H1 (cell line): ENCODE measurements around the gene KERA. TPM values are rescaled to one million over a fixed set of nuclear protein-coding genes. Genes with fewer than 3 reads are reported as not detected.

Experiments
- CTCF ChIA-PET: fragments of 300-600 bp; sonication (Branson Sonifier 250); formaldehyde crosslinking; loops from one replicate; lab custom pipeline; 2021; ENCODE audit not compliant: partially characterized antibody; lab: Charles Lee
- POLR2A ChIA-PET: fragments of 300-600 bp; sonication (Branson Sonifier 250); formaldehyde crosslinking; loops from one replicate; lab custom pipeline; 2021; ENCODE audit warnings: inconsistent platforms; ENCODE audit not compliant: partially characterized antibody; lab: Charles Lee
- DNase-seq, 2 experiments: peaks; one replicate each; pipeline versions ENCODE4 v3.0.0 to v3.0.0-alpha.2; 2010 to 2022; ENCODE audit warnings: low spot score in 2 of 2, low read depth in 1 of 2, mixed read lengths in 1 of 2
- FAIRE-seq: peaks from 2 replicates; lab custom pipeline; 2011; peaks lifted over from hg19 to GRCh38; lab: Jason Lieb, UNC
- H2AFZ ChIP-seq: 2 replicates; pipeline ENCODE4 v1.8.1; 2012; ENCODE audit warnings: low read length, inconsistent platforms
- H2AK5ac ChIP-seq: 2 replicates; pipeline ENCODE4 v1.6.1; 2013; ENCODE audit warnings: low read depth, low read length
- H2BK120ac ChIP-seq: replicated peaks from 2 replicates; pipeline ENCODE3; 2013; ENCODE audit warnings: low read depth, low read length, inconsistent platforms
- H2BK12ac ChIP-seq: 2 replicates; pipeline ENCODE4 v1.6.1; 2013; ENCODE audit warnings: low read depth, low read length
- H2BK15ac ChIP-seq: 2 replicates; pipeline ENCODE4 v1.6.1; 2013; ENCODE audit warnings: low read length
- H2BK20ac ChIP-seq: 2 replicates; pipeline ENCODE4 v1.6.1; 2013; ENCODE audit warnings: low read length
- H2BK5ac ChIP-seq: 2 replicates; pipeline ENCODE4 v1.6.1; 2013; ENCODE audit warnings: low read depth, low read length
- H3K14ac ChIP-seq: 2 replicates; pipeline ENCODE4 v1.6.1; 2013; ENCODE audit warnings: inconsistent platforms; ENCODE audit not compliant: insufficient read length
- H3K18ac ChIP-seq: 2 replicates; pipeline ENCODE4 v1.6.1; 2013; ENCODE audit warnings: low read length; ENCODE audit errors: extremely low read depth
- H3K23ac ChIP-seq: 2 replicates; pipeline ENCODE4 v1.6.1; 2013; ENCODE audit warnings: inconsistent platforms; ENCODE audit not compliant: insufficient read length
- H3K23me2 ChIP-seq: 2 replicates; pipeline ENCODE4 v1.6.1; 2013; ENCODE audit warnings: low read depth, low read length
- H3K27ac ChIP-seq: 2 replicates; pipeline ENCODE4 v1.6.1; 2011; ENCODE audit warnings: low read depth, low read length, inconsistent platforms
- H3K27me3 ChIP-seq, 4 experiments: replicated peaks in 1 of 4; 1 replicate in 1 of 4; 2 replicates in 3 of 4; pipeline versions ENCODE4 v1.6.1 to v1.8.1; 2011 to 2013; ENCODE audit warnings: low read length in 3 of 4, mild to moderate bottlenecking in 3 of 4, inconsistent platforms in 2 of 4, mixed read lengths in 2 of 4, moderate library complexity in 1 of 4; ENCODE audit not compliant: control insufficient read depth in 3 of 4, insufficient read depth in 3 of 4; ENCODE audit errors: extremely low read depth in 1 of 4
- H3K36me3 ChIP-seq, 4 experiments: 2 replicates each; pipeline versions ENCODE4 v1.6.1 to v1.8.1; 2011 to 2013; ENCODE audit warnings: mild to moderate bottlenecking in 4 of 4, low read length in 3 of 4, moderate library complexity in 2 of 4, control low read depth in 1 of 4, inconsistent platforms in 1 of 4; ENCODE audit not compliant: insufficient read depth in 4 of 4, control insufficient read depth in 2 of 4
- H3K4ac ChIP-seq: replicated peaks from 2 replicates; pipeline ENCODE3; 2013; ENCODE audit warnings: low read length, low read depth, mixed read lengths, inconsistent platforms; ENCODE audit not compliant: insufficient read length
- H3K4me1 ChIP-seq, 4 experiments: replicated peaks in 1 of 4; 1 replicate in 1 of 4; 2 replicates in 3 of 4; pipeline versions ENCODE4 v1.6.1 to v1.8.1; 2011 to 2013; ENCODE audit warnings: low read length in 3 of 4, inconsistent platforms in 2 of 4, mixed read lengths in 1 of 4; ENCODE audit not compliant: insufficient read depth in 4 of 4, control insufficient read depth in 3 of 4
- H3K4me2 ChIP-seq, 2 experiments: 2 replicates each; pipeline versions ENCODE4 v1.6.1 to v1.8.1; 2011 to 2013; ENCODE audit warnings: low read depth in 2 of 2, low read length in 2 of 2, control low read depth in 1 of 2, inconsistent platforms in 1 of 2, mild to moderate bottlenecking in 1 of 2; ENCODE audit not compliant: insufficient read depth in 1 of 2
- H3K4me3 ChIP-seq, 4 experiments: fragments of 200-600, 300-600 bp in 1 of 4; sonication (generic), shearing (Covaris generic), sonication (Bioruptor Twin) in 1 of 4; 2 replicates each; pipeline versions ENCODE4 v1.5.1 to v1.8.1; 2011 to 2016; ENCODE audit warnings: low read length in 4 of 4, low read depth in 3 of 4, control low read depth in 2 of 4, inconsistent platforms in 2 of 4, mild to moderate bottlenecking in 2 of 4, mixed read lengths in 1 of 4, moderate library complexity in 1 of 4; ENCODE audit not compliant: insufficient read depth in 2 of 4; ENCODE audit errors: extremely low read depth in 1 of 4
- H3K56ac ChIP-seq: replicated peaks from 2 replicates; pipeline ENCODE3; 2013; ENCODE audit warnings: low read depth, mild to moderate bottlenecking, mixed read lengths, low read length, inconsistent platforms; ENCODE audit not compliant: insufficient read length
- H3K79me1 ChIP-seq: 2 replicates; pipeline ENCODE4 v1.6.1; 2013; ENCODE audit warnings: low read depth, low read length, control low read depth
- H3K79me2 ChIP-seq, 2 experiments: 2 replicates each; pipeline versions ENCODE4 v1.6.1 to v1.8.1; 2012 to 2013; ENCODE audit warnings: low read length in 2 of 2, mild to moderate bottlenecking in 2 of 2, inconsistent platforms in 1 of 2; ENCODE audit not compliant: insufficient read depth in 2 of 2, control insufficient read depth in 1 of 2
- H3K9ac ChIP-seq, 4 experiments: replicated peaks in 1 of 4; 1 replicate in 1 of 4; 2 replicates in 3 of 4; pipeline versions ENCODE4 v1.6.1 to v1.8.1; 2011 to 2013; ENCODE audit warnings: low read depth in 3 of 4, low read length in 3 of 4, control low read depth in 2 of 4, mild to moderate bottlenecking in 2 of 4, moderate library complexity in 2 of 4, inconsistent platforms in 1 of 4; ENCODE audit errors: extremely low read depth in 1 of 4
- H3K9me3 ChIP-seq, 2 experiments: 2 replicates each; pipeline versions ENCODE4 v1.6.1 to v1.8.1; 2012 to 2013; ENCODE audit warnings: mild to moderate bottlenecking in 2 of 2, moderate library complexity in 2 of 2, control low read depth in 1 of 2, inconsistent platforms in 1 of 2, low read depth in 1 of 2, low read length in 1 of 2, mixed read lengths in 1 of 2; ENCODE audit not compliant: insufficient read depth in 2 of 2
- H4K20me1 ChIP-seq, 2 experiments: replicated peaks in 1 of 2; 2 replicates each; pipeline versions ENCODE3 to v1.8.1; 2011 to 2013; ENCODE audit warnings: inconsistent platforms in 2 of 2, low read length in 2 of 2, mild to moderate bottlenecking in 1 of 2; ENCODE audit not compliant: insufficient read depth in 2 of 2, control insufficient read depth in 1 of 2
- H4K5ac ChIP-seq: 2 replicates; pipeline ENCODE4 v1.6.1; 2013; ENCODE audit warnings: low read length, low read depth, mixed read lengths, inconsistent platforms; ENCODE audit not compliant: insufficient read length
- H4K8ac ChIP-seq: 2 replicates; pipeline ENCODE4 v1.8.0; 2013; ENCODE audit warnings: mild to moderate bottlenecking, moderate library complexity, low read length, inconsistent platforms; ENCODE audit not compliant: insufficient read depth; ENCODE audit errors: extremely low read depth
- H4K91ac ChIP-seq: replicated peaks from 2 replicates; pipeline ENCODE3; 2013; ENCODE audit warnings: low read length, mixed read lengths, inconsistent platforms; ENCODE audit not compliant: insufficient read length
- CHD2 ChIP-seq: IDR thresholded peaks from 2 replicates; pipeline ENCODE4 v1.6.1; 2012; ENCODE audit warnings: low read length, improper control_type of control experiment
- WGBS, 2 experiments: shearing (Covaris generic) in 1 of 2; methylation state at CpG; one replicate each; pipeline versions ENCODE4 v1.1.6 to v1.1.7; 2013 to 2015; ENCODE audit warnings: low lambda C conversion rate in 2 of 2, mixed read lengths in 2 of 2, inconsistent platforms in 1 of 2, low coverage in 1 of 2, missing lambda C conversion rate in 1 of 2; ENCODE audit not compliant: insufficient replicate concordance in 2 of 2, insufficient coverage in 1 of 2, insufficient read length in 1 of 2; ENCODE audit errors: extremely low coverage in 1 of 2, missing lambda C conversion rate in 1 of 2; 5-methylcytosine and 5-hydroxymethylcytosine counted together
- polyA plus RNA-seq, 7 experiments: library from polyadenylated mRNA; depleted of rRNA in 3 of 7; stranded (reverse) in 5 of 7; unstranded in 2 of 7; fragments of >200 nt in 5 of 7; fragments of 200-250 nt in 2 of 7; gene quantifications; 1 replicate in 5 of 7; 2 replicates in 1 of 7; 4 replicates in 1 of 7; pipeline versions ENCODE4 v1.2.1 to v1.2.3, GENCODE V29; 2011 to 2013; ENCODE audit warnings: missing spikeins in 2 of 7, mixed read lengths in 2 of 7
- total RNA-seq: library from RNA; stranded (reverse); fragmentation: NEBNext Ultra II Directional; extraction: Animal tissue kit (Norgen Biotek cat#: 25700); gene quantifications from 2 replicates; pipeline ENCODE4 v1.2.1, GENCODE V29; 2021

Gene KERA
- total and polyA plus RNA-seq, 2 of the 8 experiments (the other 6 are each of a cell fraction or from before 2014, with no cell fraction given) = not detected

DNA sequence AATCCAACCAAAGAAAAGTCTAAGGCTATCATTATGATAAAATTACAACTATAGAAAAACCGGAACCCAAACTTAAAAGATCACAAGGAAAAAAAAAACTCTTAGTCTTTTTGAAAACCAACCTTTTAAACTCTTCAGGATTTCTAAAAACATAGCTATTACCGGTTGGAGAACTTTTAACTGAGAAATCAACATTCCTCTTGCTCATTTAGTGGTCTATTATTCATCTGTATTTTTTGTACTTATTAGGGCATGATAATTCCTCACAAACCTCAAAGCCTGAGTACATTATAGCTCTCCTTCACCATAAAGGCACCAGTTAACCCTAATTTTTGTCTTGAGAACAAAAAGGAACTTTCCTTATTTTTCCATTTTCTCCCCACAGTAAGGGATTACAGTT, 43.1 kb upstream of the KERA start:
- H3K27me3 ChIP-seq = no peaks in the 10 kb centered on the region
- no peak for TF ChIP-seq CHD2
- CTCF ChIA-PET = no interaction called here
- H2AFZ ChIP-seq = no peak overlapping the region
- H3K4ac ChIP-seq = no peak overlapping the region
- H2BK12ac ChIP-seq = no peak overlapping the region
- no peak overlapping the region for H2BK5ac ChIP-seq
- no peak overlapping the region for H2BK20ac ChIP-seq
- no peak overlapping the region for H3K9ac ChIP-seq
- no peaks in the 10 kb centered on the region for H3K9me3 ChIP-seq
- H2AK5ac ChIP-seq = no peak overlapping the region
- H3K27ac ChIP-seq = no peak overlapping the region
- H4K20me1 ChIP-seq = no peaks in the 10 kb centered on the region
- H3K14ac ChIP-seq = no peak overlapping the region
- H4K8ac ChIP-seq = no peak overlapping the region
- FAIRE-seq (no peak), DNase-seq (no peak)
- no peak overlapping the region for H2BK15ac ChIP-seq
- WGBS, 2 experiments = 91% methylated on average over 2 of the region's 2 CpGs; no CpG with 5 or more reads in 1 of the 2 experiments
- no peaks in the 10 kb centered on the region for H3K23me2 ChIP-seq
- H4K5ac ChIP-seq = no peak overlapping the region
- no peak overlapping the region for H3K23ac ChIP-seq
- no peak overlapping the region for H4K91ac ChIP-seq
- no peaks in the 10 kb centered on the region for H3K36me3 ChIP-seq
- H3K4me3 ChIP-seq = no peak overlapping the region
- H3K4me1 ChIP-seq = no peaks in the 10 kb centered on the region
- no peaks in the 10 kb centered on the region for H3K79me2 ChIP-seq
- no peak overlapping the region for H3K4me2 ChIP-seq
- no peak overlapping the region for H3K18ac ChIP-seq
- POLR2A ChIA-PET = interaction anchor here (1.0 kb wide), 1 partner anchor 9 kb away, joined by 3 read pairs; no protein-coding TSS in a partner anchor
- H2BK120ac ChIP-seq = no peak overlapping the region
- H3K56ac ChIP-seq = no peak overlapping the region
- no peaks in the 10 kb centered on the region for H3K79me1 ChIP-seq
